ENCODE data around the gene NBEAL1. TPM values are rescaled to one million over a fixed set of nuclear protein-coding genes. Genes with fewer than 3 reads are reported as not detected.

The NBEAL1 gene
- total RNA-seq, 2 experiments from 2014 or later: 8.2 to 8.9 TPM

- Mint-ChIP-seq H3K36me3 (peaks cover 17% of the 10 kb centered on the region), H3K27me3 (no peaks in the 10 kb centered on the region), H3K27ac (no peak overlapping the region), H3K4me1 (peaks cover 3% of the 10 kb centered on the region), H3K4me3 (no peak overlapping the region), H3K9me3 (no peaks in the 10 kb centered on the region)
- no peak for DNase-seq
Observed at GRCh38 chr2:203261326-203262159, 246.9 kb downstream of the NBEAL1 start.

Other genes starting within 250 kb of the NBEAL1 start
- 1 to 10 TPM; 7.5 to 8.0 TPM for gene ICA1L, start 143.1 kb upstream of the NBEAL1 start, total RNA-seq
- 100 to 1,000 TPM; 158 to 174 TPM for gene WDR12, start 103.2 kb upstream of the NBEAL1 start, total RNA-seq
- gene CARF, start 102.6 kb upstream of the NBEAL1 start, total RNA-seq: 1 to 10 TPM; 3.5 to 4.2 TPM
- 10 to 100 TPM; 19.8 to 20.6 TPM for gene CYP20A1, start 224.1 kb downstream of the NBEAL1 start, total RNA-seq

All from activated naive CD8-positive, alpha-beta T cell treated with anti-CD3 and anti-CD28 coated beads for 36 hours (primary cell).